Germinal center (tissue), 1 donor: Measurements from ENCODE around the gene MYH3.

Experiments
- DNase-seq: peaks from one replicate; pipeline ENCODE4 v3.0.0; 2012; ENCODE audit warnings: mixed read lengths, low spot score

MYH3 gene

DNA sequence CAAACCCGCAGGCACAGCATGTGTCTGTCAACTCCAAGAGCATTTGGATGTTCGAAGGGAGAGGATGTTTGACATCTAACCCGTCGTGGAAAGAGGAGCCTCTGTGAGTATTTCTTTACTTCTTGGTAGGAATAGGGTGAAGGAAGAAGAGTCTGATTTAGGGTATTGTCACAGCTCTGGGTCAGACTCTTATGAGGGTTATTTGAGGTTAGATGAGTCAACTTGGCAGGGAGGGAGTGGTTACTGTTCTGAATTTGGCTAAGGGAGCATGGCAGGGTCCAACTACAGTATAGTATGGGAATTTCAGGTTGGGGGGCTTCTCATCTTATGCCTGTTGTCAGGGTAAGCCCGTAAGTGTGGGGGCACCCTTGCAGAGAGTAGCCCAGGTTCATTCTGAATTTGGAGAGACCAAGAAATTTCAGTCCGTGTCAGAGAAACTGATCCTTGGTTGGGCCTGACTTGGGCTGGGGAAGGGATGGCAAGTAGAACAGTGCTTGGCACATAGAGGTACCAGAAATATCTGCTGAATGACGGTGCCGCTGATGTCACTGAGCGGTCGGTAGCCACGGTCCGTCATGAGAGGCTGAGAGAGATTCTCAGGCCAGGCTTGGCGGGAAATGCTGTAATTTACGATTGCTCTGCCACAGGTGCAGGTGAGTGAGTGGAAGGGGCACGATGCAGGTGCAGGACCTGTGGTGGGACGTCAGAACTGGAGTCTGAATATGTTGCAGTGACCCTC, 43.2 kb downstream of the MYH3 start:
- no peak for DNase-seq

DNA sequence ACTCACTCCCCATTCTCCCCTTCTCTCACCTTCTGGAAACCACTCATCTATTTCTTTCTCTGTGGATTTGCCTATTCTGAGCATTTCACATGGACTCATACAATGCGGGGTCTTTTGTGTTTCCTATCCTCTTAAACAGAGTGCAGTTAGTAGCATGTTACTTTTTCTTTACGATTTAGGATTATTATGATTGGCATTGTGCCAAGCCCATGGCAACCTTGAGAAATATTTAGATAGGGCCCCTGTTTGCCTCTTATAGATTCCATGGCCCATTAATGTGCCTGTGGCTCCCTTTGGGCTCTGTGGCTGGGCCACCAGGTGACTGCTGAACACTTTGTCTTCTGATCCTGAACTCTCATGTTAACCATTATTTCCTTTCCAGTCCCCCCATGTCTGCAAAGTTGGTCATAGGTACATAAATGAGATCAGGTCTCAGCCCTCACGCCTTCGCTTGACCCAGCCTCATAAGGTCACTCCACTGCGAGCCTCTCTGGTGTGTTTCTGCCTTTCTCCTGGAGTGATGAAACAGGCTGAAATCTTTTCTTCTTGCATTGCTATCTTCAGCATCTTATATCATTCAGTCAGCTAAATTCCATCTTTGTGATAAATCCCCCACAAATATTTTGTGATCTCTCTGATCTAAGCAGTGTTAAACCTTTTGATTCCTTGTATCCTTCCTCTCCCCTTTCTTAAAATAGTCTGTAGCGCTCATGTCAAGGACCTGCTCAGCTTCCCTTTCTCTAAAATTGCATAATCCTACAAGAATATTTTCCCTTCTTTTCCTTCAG, 44.0 kb downstream of the MYH3 start:
- no peak for DNase-seq

DNA sequence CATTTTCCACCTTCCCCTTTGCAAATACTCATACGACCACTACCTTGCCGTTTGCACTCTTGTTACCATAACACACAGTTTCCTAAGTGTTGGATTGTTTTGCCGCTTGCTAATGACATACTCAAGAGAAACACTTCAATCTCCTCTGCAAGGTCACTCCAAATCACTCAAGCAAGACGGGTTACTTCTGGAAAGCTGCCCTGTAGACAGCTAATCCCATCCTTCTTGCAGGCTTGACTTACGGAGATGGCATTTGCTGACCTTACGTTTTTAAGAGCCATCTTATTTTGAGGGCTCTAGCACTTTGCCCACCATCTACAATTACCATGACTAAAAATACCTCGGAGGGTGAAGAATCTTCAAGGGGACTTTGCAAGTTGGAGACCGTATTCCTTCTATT, 46.2 kb downstream of the MYH3 start:
- DNase-seq: no peak

DNA sequence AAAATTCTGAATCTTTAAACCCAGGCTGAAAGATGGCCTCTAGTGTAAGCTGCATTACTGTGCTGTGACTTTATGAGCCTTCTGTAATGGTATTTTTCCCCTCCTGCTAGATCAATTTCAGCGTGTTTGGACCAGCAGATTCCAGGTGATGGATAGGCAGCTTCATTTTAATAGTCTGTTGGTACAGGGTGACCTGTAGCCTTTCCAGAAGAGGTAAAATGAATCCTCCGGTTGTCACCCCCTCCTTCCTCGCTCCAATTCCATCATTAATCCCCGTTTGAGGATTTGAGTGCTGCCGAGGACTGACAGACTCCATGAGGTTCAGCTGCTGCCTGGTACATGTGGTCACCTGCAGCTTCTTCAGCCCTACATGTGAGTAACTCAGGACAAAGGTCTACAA, 48.9 kb downstream of the MYH3 start:
- no peak for DNase-seq

DNA sequence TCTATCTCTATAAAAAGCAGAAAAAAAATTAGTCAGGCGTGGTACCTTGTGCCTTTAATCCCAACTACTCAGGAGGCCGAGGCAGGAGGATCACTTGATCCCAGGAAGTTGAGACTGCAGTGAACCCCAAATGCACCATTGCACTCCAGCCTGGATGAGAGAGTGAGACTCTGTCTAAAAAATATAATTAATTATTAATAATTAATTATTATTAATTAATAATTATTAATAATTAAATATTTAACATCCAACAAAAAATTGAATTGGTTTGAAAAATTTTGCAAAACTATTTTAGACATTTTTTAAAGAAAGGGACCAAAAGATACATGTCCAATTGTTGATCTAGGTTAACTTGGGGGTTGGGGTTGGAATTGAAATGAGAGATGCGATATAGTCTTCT, 51.0 kb downstream of the MYH3 start:
- DNase-seq: no peak

DNA sequence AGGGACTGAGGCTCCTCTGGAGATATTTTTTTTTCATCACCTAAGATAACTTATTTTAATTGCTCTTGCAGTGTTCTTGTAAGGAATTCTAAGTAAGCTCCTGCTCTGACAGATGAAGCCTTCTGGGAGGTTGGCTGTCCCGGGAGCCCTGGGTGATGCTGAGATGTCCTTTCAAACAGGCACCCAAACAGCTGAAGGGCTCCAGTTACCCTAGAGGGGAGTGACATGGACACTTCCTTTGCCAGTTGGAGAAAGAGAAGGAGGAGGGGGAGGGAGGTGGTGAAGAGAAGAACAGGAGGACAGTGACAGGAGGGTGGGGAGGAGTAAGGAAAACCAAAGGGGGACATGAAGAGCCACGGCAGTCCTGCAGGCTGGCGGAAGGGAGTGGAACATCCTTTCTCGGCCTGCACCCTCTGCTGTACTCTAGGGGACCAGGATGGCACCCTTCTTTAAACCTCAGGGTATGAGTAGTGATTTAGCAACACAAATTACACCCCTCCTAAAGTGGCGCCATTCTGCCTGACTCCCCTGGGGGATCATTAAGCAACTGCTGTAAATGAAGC, 51.8 kb downstream of the MYH3 start:
- no peak for DNase-seq

DNA sequence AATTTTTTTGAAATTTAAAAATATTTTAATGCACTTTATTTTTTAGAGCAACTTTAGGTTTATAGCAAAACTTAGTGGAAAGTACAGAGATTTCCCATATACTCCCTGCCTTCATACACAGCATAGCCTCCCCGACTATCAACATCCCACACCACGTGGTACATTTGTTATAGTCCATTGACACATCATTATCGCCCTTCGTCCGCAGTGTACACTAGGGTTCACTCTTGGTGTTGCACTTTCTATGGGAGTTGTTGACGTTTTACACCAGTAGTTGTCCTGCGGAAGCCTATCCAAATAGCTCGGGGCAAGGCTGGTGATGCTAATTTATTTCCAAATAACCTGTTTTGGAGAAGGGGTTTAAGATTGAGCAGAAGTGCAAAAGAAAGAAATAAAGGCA, 52.6 kb downstream of the MYH3 start:
- DNase-seq: no peak

DNA sequence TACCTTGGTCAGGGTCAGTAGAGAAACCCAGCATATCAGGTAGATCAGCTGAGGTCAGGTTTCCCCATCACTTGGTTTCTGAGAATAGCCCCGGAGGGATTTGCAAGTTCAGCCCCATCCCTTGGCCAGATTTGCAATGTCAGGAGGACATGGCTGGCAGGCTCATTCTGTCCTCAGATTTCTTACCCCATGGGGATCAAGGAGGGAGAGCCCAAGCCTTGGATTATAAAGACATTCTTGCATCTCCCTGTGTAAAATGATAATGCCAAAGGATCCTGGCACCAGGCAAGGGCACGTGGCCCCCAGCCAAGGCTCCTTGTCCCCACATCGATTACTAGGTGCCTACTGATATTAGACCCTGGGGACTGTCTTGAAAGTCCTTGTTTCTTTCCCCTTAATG, 53.2 kb downstream of the MYH3 start:
- no peak for DNase-seq

DNA sequence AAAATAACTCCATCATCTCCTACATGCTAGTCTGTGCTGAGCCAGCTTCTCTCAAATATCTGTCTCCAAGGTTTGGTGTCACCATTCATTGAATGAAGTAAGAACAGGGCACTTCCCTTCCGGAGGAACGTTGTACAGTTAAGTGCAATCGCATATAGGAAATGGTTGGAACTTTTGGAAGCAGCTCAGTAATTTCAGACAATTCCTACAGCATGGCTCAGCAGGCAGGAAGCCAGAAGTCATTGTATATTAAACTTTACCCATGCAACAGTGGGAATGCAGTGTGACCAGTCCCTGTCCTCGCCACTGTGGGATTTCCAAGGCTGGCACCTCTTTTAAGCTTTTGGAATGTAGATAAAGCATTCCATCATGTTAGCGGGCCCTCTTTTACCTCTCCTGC, 56.5 kb downstream of the MYH3 start:
- no peak for DNase-seq

DNA sequence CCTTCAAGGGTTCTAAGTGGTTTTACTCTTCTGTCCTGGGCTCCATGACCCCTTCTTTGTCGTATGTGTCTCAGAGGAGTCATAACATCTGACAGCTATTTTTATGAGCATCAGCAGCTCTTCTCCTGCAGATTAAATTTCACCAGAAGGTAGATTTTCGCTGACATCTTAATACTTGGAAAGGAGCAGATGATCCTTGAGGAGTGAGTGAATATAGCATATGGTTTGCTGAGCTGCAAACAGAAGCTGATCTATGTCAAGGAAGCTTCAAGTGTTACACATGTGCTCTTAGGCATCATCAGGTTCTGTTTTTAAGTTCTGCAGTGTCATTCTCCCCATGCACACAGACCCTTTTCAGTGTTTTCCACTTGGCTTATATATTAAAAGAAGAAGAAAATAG, 58.5 kb downstream of the MYH3 start:
- DNase-seq: no peak

DNA sequence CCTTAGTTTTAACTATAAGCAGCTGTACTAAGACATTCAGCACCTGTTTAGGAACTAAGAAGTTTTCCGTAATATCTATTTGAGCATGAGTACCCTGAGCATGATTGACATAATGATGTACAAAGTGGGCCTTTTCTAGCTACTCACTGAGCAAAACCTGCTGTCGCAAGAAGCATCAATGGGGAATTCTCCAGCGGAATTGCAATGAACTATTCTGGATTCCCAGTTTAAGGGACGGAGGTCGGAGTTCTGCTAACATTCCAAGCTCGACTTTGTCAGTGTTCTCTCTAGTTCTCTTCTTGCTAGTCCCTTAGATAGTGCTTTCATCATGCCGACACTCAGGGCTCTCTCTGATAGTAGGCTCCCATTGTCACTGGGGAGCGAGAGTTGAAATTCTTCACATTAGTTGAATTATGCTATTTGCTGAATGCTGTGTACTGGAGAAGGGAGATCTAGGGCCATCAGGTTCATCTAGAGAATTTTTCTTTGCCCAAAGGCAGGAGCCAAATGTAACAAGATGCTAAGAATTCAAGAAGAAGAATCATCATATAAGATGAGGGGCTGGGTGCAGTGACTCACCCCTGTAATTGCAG, 67.5 kb downstream of the MYH3 start:
- no peak for DNase-seq

DNA sequence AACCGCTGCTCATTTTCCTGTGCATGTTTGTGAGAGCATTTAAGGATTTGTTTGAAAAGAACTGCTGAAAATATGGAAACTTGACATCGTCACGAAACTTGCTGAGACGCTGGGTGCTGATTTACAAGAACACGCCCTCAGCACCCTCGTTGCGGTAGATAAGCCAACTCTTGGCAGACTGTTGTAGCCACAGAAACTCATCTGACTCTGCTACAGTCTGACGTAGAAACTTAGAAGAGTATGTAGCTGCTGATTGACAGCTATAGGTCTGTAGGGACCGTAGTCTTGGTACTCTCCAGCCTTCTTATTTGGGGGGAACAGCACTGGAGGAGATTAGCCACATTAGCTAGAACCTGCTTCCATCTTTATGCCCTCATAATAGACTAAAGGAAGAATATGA, 71.6 kb downstream of the MYH3 start:
- no peak for DNase-seq

DNA sequence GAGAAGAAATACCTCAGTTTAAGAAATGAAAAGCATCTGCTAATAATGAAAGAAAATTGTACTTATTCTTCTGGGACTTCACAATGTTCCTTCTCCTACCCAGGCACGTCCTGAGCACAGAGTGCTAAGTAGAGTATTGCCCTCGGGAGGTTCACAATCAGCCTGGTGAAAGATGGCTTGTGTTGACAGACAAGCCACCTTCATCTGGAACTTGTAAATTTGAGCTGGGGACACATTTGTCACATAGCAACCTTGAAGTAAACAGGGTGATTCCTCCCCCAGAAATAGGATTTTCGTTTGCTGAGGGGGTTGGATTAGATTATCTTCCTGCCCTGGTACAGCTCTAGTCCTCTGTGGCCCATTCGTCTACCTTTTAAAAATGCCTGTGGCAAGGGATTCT, 73.3 kb downstream of the MYH3 start:
- DNase-seq: no peak

DNA sequence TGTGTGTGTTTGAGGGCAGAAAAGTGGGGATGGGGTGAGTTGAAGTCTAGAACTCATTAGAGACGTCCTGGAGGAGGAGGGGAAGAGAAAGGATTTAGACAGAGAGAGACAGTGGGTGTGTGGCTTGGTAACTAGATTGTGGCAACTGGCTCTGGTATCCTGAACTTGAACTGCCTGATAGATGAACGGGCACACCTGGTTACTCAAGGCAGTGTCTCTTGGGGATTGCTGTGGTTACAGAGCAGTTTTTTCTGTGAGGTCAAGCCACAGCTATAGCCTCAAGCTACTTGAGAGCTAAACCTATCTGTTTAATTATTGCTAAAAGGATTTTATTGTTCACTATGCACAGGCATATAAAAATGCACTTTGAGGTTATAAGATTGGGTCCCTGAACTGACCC, 77.8 kb downstream of the MYH3 start:
- no peak for DNase-seq
